Measurements from ENCODE around the gene CCDC61. TPM values are rescaled to one million over a fixed set of nuclear protein-coding genes. Genes with fewer than 3 reads are reported as not detected.

The CCDC61 gene
- total and polyA plus RNA-seq, 2 of the 8 experiments (the other 6 are each of a cell fraction or from before 2014, with no cell fraction given) = 7.8 to 17.4 TPM

DNA sequence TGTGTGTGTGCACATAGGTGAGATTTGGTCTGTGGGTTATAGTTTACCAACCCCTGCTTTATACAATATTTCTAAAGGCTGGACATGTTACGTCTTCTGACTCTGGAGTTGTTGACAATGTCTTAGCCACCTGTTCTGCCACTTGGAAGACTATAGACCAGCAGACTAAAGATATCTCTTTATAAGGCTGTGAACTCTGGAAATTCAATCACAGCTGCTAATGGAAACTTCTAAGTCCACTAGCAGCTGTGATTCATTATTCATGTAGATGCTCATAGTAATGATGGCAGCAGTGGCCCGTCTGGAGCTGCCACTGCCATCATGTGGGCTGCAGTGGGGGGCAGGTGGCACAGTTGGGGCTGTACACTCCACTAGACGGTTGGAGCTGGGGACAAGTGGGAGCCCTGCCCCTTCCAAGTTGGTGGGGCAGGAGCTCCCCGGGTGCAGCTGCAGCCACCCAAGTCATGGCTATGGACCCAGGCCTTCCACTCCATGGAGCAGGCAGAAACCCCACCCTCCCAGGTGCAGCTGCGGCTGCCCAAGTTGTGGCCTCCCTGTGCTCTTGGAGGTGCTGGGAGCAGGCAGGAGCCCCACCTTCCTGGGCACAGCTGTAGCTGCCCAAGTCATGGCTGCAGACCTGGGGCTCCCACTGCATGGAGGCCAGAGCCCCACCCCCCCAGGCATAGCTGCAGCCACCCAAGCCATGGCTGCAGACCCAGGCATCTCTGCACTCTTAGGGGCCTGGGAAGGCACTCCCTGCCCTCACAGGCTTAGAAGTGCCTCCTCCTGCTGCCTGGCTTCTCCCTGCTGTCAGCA lies 36.7 kb downstream of the CCDC61 start (continued):
- TF ChIP-seq, protein P1, sequence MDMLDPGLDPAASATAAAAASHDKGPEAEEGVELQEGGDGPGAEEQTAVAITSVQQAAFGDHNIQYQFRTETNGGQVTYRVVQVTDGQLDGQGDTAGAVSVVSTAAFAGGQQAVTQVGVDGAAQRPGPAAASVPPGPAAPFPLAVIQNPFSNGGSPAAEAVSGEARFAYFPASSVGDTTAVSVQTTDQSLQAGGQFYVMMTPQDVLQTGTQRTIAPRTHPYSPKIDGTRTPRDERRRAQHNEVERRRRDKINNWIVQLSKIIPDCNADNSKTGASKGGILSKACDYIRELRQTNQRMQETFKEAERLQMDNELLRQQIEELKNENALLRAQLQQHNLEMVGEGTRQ (IDR thresholded peaks at IDR 0.05; ENCODE audit: low read length) = no peak
- TF ChIP-seq GABPA (IDR thresholded peaks at IDR 0.05; ENCODE audit: borderline replicate concordance, insufficient read depth, low read length) (no peak), KDM4A (IDR thresholded peaks at IDR 0.05; ENCODE audit: low read depth, low read length, severe bottlenecking) (no peak), CHD2 (IDR thresholded peaks at IDR 0.05; ENCODE audit: low read length) (no peak), ZNF274 (IDR thresholded peaks at IDR 0.05; ENCODE audit: borderline replicate concordance, extremely low read depth, low read length) (no peak), SAP30 (IDR thresholded peaks at IDR 0.05; ENCODE audit: insufficient read depth, insufficient replicate concordance, low read length) (no peak), BACH1 (IDR thresholded peaks at IDR 0.05; ENCODE audit: low read length) (no peak), JUN (IDR thresholded peaks at IDR 0.05; ENCODE audit: low read depth, low read length) (no peak), SIRT6 (IDR thresholded peaks at IDR 0.05; ENCODE audit: low read length) (no peak)
- TF ChIP-seq, protein P2, sequence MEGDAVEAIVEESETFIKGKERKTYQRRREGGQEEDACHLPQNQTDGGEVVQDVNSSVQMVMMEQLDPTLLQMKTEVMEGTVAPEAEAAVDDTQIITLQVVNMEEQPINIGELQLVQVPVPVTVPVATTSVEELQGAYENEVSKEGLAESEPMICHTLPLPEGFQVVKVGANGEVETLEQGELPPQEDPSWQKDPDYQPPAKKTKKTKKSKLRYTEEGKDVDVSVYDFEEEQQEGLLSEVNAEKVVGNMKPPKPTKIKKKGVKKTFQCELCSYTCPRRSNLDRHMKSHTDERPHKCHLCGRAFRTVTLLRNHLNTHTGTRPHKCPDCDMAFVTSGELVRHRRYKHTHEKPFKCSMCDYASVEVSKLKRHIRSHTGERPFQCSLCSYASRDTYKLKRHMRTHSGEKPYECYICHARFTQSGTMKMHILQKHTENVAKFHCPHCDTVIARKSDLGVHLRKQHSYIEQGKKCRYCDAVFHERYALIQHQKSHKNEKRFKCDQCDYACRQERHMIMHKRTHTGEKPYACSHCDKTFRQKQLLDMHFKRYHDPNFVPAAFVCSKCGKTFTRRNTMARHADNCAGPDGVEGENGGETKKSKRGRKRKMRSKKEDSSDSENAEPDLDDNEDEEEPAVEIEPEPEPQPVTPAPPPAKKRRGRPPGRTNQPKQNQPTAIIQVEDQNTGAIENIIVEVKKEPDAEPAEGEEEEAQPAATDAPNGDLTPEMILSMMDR (IDR thresholded peaks at IDR 0.05; ENCODE audit: control extremely low read depth in 1 of 3, insufficient read depth in 1 of 3, low read depth in 1 of 3, low read length in 3 of 3) = no peak

Data from H1 (cell line).